ENCODE measurements around the gene C12orf76. TPM values are rescaled to one million over a fixed set of nuclear protein-coding genes. Genes with fewer than 3 reads are reported as not detected.
A peak's percentile ranks its signal among the peaks of the same experiment; 100 is the strongest.

C12orf76 gene
- total RNA-seq, 4 donors from 2014 or later: 3.0 to 22.8 (median 8.0) TPM

- Histone ChIP-seq H3K9me3 (no peaks in the 10 kb centered on the region), H3K4me1 (peaks cover 33 to 49% of the 10 kb centered on the region in 2 donors), H3K4me3 (peak overlapping the region; percentile 83 to 99 (median 98)), H3K27me3 (no peaks in the 10 kb centered on the region), H3K36me3 (peaks cover 0 to 8% of the 10 kb centered on the region in 2 donors), H3K27ac (peak overlapping the region; percentile 81 to 90 (median 86))
- TF ChIP-seq, protein P1, sequence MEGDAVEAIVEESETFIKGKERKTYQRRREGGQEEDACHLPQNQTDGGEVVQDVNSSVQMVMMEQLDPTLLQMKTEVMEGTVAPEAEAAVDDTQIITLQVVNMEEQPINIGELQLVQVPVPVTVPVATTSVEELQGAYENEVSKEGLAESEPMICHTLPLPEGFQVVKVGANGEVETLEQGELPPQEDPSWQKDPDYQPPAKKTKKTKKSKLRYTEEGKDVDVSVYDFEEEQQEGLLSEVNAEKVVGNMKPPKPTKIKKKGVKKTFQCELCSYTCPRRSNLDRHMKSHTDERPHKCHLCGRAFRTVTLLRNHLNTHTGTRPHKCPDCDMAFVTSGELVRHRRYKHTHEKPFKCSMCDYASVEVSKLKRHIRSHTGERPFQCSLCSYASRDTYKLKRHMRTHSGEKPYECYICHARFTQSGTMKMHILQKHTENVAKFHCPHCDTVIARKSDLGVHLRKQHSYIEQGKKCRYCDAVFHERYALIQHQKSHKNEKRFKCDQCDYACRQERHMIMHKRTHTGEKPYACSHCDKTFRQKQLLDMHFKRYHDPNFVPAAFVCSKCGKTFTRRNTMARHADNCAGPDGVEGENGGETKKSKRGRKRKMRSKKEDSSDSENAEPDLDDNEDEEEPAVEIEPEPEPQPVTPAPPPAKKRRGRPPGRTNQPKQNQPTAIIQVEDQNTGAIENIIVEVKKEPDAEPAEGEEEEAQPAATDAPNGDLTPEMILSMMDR (IDR thresholded peaks at IDR 0.05 in 4 of 5, conservative IDR thresholded peaks at IDR 0.05 in 1 of 5): no peak
- no peak for TF ChIP-seq POLR2A (IDR thresholded peaks at IDR 0.05)
- in situ Hi-C loops (cut with MboI; ENCODE audit: low sequenced_read_pairs in 4 of 4) (no loop called here), intact Hi-C loops (cut with DNase I; ENCODE audit: low total_unique reads) (loop anchor here (5.0 to 10.0 kb wide), 2 partner anchors 93 to 589 kb away; partner anchors contain the start of genes PPTC7 and TCHP)
- ATAC-seq: no peak
- no peak for DNase-seq
Measured at GRCh38 chr12:109995361-109995685, 53.0 kb downstream of the C12orf76 start.

DNA sequence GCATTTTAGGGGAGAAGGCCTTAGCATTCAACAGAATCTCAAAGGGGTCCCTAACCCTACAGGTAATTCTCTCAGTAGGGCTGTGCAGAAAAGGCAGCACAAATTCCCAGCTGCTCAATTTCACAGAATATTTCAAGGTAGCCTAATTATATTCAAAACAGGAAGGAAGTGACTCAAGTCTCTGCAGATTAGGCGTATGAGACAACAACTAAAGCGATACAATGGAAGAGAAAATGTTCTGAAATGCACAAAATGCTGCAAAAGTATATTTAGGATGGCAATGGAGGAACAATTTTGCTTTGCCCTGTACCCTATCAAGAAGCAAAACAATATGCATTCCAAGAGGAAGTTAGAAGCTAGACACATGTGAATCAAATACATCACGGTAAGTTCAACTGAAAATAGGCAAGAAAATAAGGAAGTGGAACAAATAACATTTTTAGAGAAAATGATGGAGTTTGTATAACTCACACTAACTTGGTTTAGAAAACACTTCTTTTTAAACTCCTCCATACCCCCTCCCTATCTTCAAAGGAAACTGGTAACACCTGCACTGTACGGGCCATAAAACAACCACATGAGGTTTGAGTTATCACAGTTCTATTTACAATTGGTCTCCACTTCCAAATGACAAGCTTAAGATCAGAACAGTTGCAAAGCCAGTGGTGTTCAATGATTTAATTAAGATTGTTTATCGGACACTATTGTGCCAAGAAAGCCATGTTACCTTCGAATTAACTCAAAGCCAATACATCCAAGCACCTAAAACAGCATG, 53.7 kb downstream of the C12orf76 start:
- intact Hi-C loops (cut with DNase I; ENCODE audit: low total_unique reads): loop anchor here (5.0 to 10.0 kb wide), 2 partner anchors 92 to 590 kb away; partner anchors contain the start of genes PPTC7 and TCHP

GRCh38 chr12:109993091-109993490, 55.2 kb downstream of the C12orf76 start:
- Histone ChIP-seq H3K9me3 (no peaks in the 10 kb centered on the region), H3K4me3 (no peak overlapping the region), H3K27me3 (no peaks in the 10 kb centered on the region), H3K27ac (no peak overlapping the region), H3K36me3 (peaks cover 0 to 19% of the 10 kb centered on the region in 2 donors), H3K4me1 (peaks cover 24 to 36% of the 10 kb centered on the region in 2 donors)
- ATAC-seq (no peak), DNase-seq (no peak)
- in situ Hi-C loops (cut with MboI; ENCODE audit: low sequenced_read_pairs in 4 of 4): no loop called here
- intact Hi-C loops (cut with DNase I; ENCODE audit: low total_unique reads): loop anchor here (10.0 kb wide), 1 partner anchor 592 kb away; the partner anchor contains the start of gene PPTC7
- TF ChIP-seq, protein P1 (IDR thresholded peaks at IDR 0.05 in 4 of 5, conservative IDR thresholded peaks at IDR 0.05 in 1 of 5): no peak
- no peak for TF ChIP-seq POLR2A (IDR thresholded peaks at IDR 0.05)

More for the DNA sequence above, 53.7 kb downstream of the C12orf76 start:
- DNase-seq (no peak), ATAC-seq (no peak)
- Histone ChIP-seq H3K4me1 (peaks cover 30 to 43% of the 10 kb centered on the region in 2 donors), H3K36me3 (peaks cover 0 to 11% of the 10 kb centered on the region in 2 donors), H3K9me3 (no peaks in the 10 kb centered on the region), H3K4me3 (peak overlapping the region; percentile 83 to 99 (median 98)), H3K27me3 (no peaks in the 10 kb centered on the region), H3K27ac (peak overlapping the region; percentile 81 to 90 (median 86))
- in situ Hi-C loops (cut with MboI; ENCODE audit: low sequenced_read_pairs in 4 of 4): no loop called here
- TF ChIP-seq, protein P1 (IDR thresholded peaks at IDR 0.05 in 4 of 5, conservative IDR thresholded peaks at IDR 0.05 in 1 of 5): no peak
- TF ChIP-seq POLR2A (IDR thresholded peaks at IDR 0.05): no peak

- TF ChIP-seq POLR2A (IDR thresholded peaks at IDR 0.05): no peak
- no peak for DNase-seq
- no peak for ATAC-seq
- H3K36me3 ChIP-seq: peaks cover 0 to 32% of the 10 kb centered on the region in 2 donors
- H3K27me3 ChIP-seq: no peaks in the 10 kb centered on the region
- no peak overlapping the region for H3K4me3 ChIP-seq
- peaks cover 23 to 32% of the 10 kb centered on the region in 2 donors for H3K4me1 ChIP-seq
- in situ Hi-C loops (cut with MboI; ENCODE audit: low sequenced_read_pairs in 4 of 4): no loop called here
- H3K9me3 ChIP-seq: no peaks in the 10 kb centered on the region
- no peak overlapping the region for H3K27ac ChIP-seq
- intact Hi-C loops (cut with DNase I; ENCODE audit: low total_unique reads): loop anchor here (10.0 kb wide), 1 partner anchor 593 kb away; the partner anchor contains the start of gene PPTC7
Measured at GRCh38 chr12:109991586-109991985, 56.7 kb downstream of the C12orf76 start.

Other genes starting within 250 kb of the C12orf76 start
- gene TRPV4, start 215.1 kb downstream of the C12orf76 start, total RNA-seq: not detected
- 10 to 100 TPM; 18.3 to 34.0 (median 22.4) TPM for gene GLTP, start 168.0 kb downstream of the C12orf76 start, total RNA-seq
- 1 to 10 TPM; 7.3 to 9.4 (median 8.0) TPM for gene TCHP, start 148.2 kb downstream of the C12orf76 start, total RNA-seq
- 10 to 100 TPM; 23.4 to 32.1 (median 23.6) TPM for gene GIT2, start 52.2 kb downstream of the C12orf76 start, total RNA-seq
- 10 to 100 TPM; 19.0 to 29.3 (median 20.5) TPM for gene ANKRD13A, start 49.1 kb downstream of the C12orf76 start, total RNA-seq
- gene IFT81, start 75.8 kb upstream of the C12orf76 start, total RNA-seq: 1 to 10 TPM; 3.3 to 4.5 (median 3.7) TPM
- 1,000 to 10,000 TPM in 2 of 4 donors, 100 to 1,000 TPM in 2; 788 to 1,983 (median 1,302) TPM for gene ATP2A2, start 232.7 kb upstream of the C12orf76 start, total RNA-seq